Measurements from ENCODE around the gene CRIP3. TPM values are rescaled to one million over a fixed set of nuclear protein-coding genes. Genes with fewer than 3 reads are reported as not detected.

The CRIP3 gene
- total RNA-seq, 5 donors from 2014 or later (not counting 1 experiment from before 2014, with no cell fraction given), result 1.3 to 4.2 (median 2.8) TPM

GRCh38 chr6:43299338-43300293 lies 9.0 kb downstream of the CRIP3 start:
- H3K4me1 ChIP-seq (ENCODE audit: control insufficient read depth in 1 of 2, extremely low read depth in 1 of 2, insufficient read depth in 2 of 2, low read length in 2 of 2), result no peaks in the 10 kb centered on the region
- H3K27ac ChIP-seq (ENCODE audit: low read length), result no peak overlapping the region
- CTCF ChIA-PET, result no interaction called here
- H3K36me3 ChIP-seq (ENCODE audit: control insufficient read depth in 2 of 2, extremely low read depth in 1 of 2, insufficient read depth in 1 of 2, low read length in 1 of 2), result no peaks in the 10 kb centered on the region
- no peaks in the 10 kb centered on the region for H3K36me3 Mint-ChIP-seq
- no peaks in the 10 kb centered on the region for H3K9me3 ChIP-seq
- no peak overlapping the region for H3K4me3 ChIP-seq (ENCODE audit: control insufficient read depth in 1 of 2, extremely low read depth in 1 of 2, low read length in 1 of 2)
- ATAC-seq (replicated peaks in 1 of 4) (no peak), DNase-seq (no peak)
- peaks cover 0 to 6% (median 0%) of the 10 kb centered on the region in 3 donors for H3K4me1 Mint-ChIP-seq
- peaks cover 0 to 43% of the 10 kb centered on the region in 2 experiments for H3K27me3 ChIP-seq (replicated peaks in 1 of 2; ENCODE audit: control insufficient read depth in 2 of 2, extremely low read depth in 1 of 2, insufficient read depth in 2 of 2, low read length in 1 of 2)
- 83% methylated on average over 15 of the region's 18 CpGs for WGBS (ENCODE audit: insufficient coverage)
- H3K9me3 Mint-ChIP-seq, result no peaks in the 10 kb centered on the region
- POLR2A ChIA-PET, result no interaction called here
- H3K27me3 Mint-ChIP-seq, result peaks cover 8 to 11% of the 10 kb centered on the region in 2 donors
- no peak overlapping the region for H3K4me3 Mint-ChIP-seq
- H3K27ac Mint-ChIP-seq, result no peak overlapping the region

- no peak overlapping the region for H3K27ac Mint-ChIP-seq
- ChIA-PET CTCF (no interaction called here), POLR2A (no interaction called here)
- no peak overlapping the region for H3K4me3 Mint-ChIP-seq
- no peaks in the 10 kb centered on the region for H3K36me3 Mint-ChIP-seq
- H3K4me1 Mint-ChIP-seq, result peaks cover 0 to 6% (median 0%) of the 10 kb centered on the region in 3 donors
- peaks cover 8 to 11% of the 10 kb centered on the region in 2 donors for H3K27me3 Mint-ChIP-seq
- Histone ChIP-seq H3K36me3 (ENCODE audit: control insufficient read depth in 2 of 2, extremely low read depth in 1 of 2, insufficient read depth in 1 of 2, low read length in 1 of 2) (no peaks in the 10 kb centered on the region), H3K4me3 (ENCODE audit: control insufficient read depth in 1 of 2, extremely low read depth in 1 of 2, low read length in 1 of 2) (no peak overlapping the region), H3K27me3 (replicated peaks in 1 of 2; ENCODE audit: control insufficient read depth in 2 of 2, extremely low read depth in 1 of 2, insufficient read depth in 2 of 2, low read length in 1 of 2) (peaks cover 0 to 43% of the 10 kb centered on the region in 2 experiments), H3K9me3 (no peaks in the 10 kb centered on the region), H3K4me1 (ENCODE audit: control insufficient read depth in 1 of 2, extremely low read depth in 1 of 2, insufficient read depth in 2 of 2, low read length in 2 of 2) (no peaks in the 10 kb centered on the region), H3K27ac (ENCODE audit: low read length) (no peak overlapping the region)
- ATAC-seq (replicated peaks in 1 of 4), result no peak
- DNase-seq, result no peak
- 56% methylated on average over 5 of the region's 12 CpGs for WGBS (ENCODE audit: insufficient coverage)
- H3K9me3 Mint-ChIP-seq, result no peaks in the 10 kb centered on the region
These were observed 9.9 kb downstream of the CRIP3 start for GRCh38 chr6:43298565-43299337.

GRCh38 chr6:43297644-43298564 lies 10.7 kb downstream of the CRIP3 start, which contains the start of gene SLC22A7:
TSS of gene SLC22A7 (plus strand) at chr6:43298260. CDS start at chr6:43298359, 99 bp downstream.
- POLR2A ChIA-PET, result interaction anchor here in 1 of 2 donors (0.5 kb wide), 1 partner anchor 516 kb away, joined by 7 read pairs; the partner anchor contains the start of gene BICRAL

DNA sequence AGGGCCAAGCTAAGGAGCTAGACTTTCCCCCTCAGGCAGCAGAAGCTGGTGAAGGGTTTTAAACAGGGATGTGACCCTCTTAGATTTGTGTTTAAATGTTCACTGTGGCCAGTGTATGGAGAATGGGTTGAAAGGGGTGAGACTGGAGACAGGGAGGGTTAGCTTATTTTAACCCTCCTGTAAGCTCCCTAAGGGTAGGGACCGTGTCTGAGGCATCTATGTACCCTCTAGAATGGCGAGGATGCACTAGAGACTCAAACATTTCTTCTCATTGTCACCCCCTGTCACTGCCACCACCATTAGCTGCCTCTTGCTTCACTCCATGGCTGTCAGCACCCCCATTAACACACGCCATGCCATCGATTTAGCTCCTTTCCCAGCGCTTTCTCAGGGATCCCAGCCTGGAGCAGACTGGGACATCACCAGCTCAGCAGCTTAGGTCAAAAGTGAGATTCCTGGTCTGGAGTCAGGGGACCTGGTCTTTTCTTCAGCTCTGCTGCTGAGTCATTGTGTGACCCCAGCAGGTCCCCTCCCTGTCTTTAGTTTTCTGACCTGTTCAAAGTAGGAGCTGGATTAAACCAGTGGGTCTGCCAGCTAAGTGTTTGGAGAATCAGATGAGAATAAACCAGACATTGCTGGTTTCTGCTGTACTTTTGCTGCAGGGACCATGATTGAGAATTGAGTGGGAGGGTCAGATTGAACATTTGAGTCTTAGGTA lies 11.7 kb downstream of the CRIP3 start:
- DNase-seq (no peak), ATAC-seq (replicated peaks in 1 of 4) (no peak)
- Mint-ChIP-seq H3K4me1 (peaks cover 0 to 6% (median 0%) of the 10 kb centered on the region in 3 donors), H3K4me3 (no peak overlapping the region), H3K27me3 (peaks cover 8 to 11% of the 10 kb centered on the region in 2 donors), H3K9me3 (no peaks in the 10 kb centered on the region), H3K27ac (no peak overlapping the region), H3K36me3 (no peaks in the 10 kb centered on the region)
- Histone ChIP-seq H3K4me3 (ENCODE audit: control insufficient read depth in 1 of 2, extremely low read depth in 1 of 2, low read length in 1 of 2) (no peak overlapping the region), H3K27ac (ENCODE audit: low read length) (no peak overlapping the region), H3K9me3 (no peaks in the 10 kb centered on the region), H3K36me3 (ENCODE audit: control insufficient read depth in 2 of 2, extremely low read depth in 1 of 2, insufficient read depth in 1 of 2, low read length in 1 of 2) (no peaks in the 10 kb centered on the region), H3K27me3 (replicated peaks in 1 of 2; ENCODE audit: control insufficient read depth in 2 of 2, extremely low read depth in 1 of 2, insufficient read depth in 2 of 2, low read length in 1 of 2) (peaks cover 0 to 39% of the 10 kb centered on the region in 2 experiments), H3K4me1 (ENCODE audit: control insufficient read depth in 1 of 2, extremely low read depth in 1 of 2, insufficient read depth in 2 of 2, low read length in 2 of 2) (no peaks in the 10 kb centered on the region)
- WGBS (ENCODE audit: insufficient coverage), result 84% methylated on average over 5 of the region's 5 CpGs
- CTCF ChIA-PET, result interaction anchor here in 1 of 2 donors (0.6 kb wide), 1 partner anchor 1487 kb away, joined by 4 read pairs; no protein-coding TSS in a partner anchor
- POLR2A ChIA-PET, result no interaction called here

More at GRCh38 chr6:43297644-43298564, 10.7 kb downstream of the CRIP3 start, which contains the start of gene SLC22A7:
- no peak for ATAC-seq (replicated peaks in 1 of 4)
- Histone ChIP-seq H3K9me3 (no peaks in the 10 kb centered on the region), H3K36me3 (ENCODE audit: control insufficient read depth in 2 of 2, extremely low read depth in 1 of 2, insufficient read depth in 1 of 2, low read length in 1 of 2) (no peaks in the 10 kb centered on the region), H3K27ac (ENCODE audit: low read length) (no peak within 1 kb of the TSS), H3K27me3 (replicated peaks in 1 of 2; ENCODE audit: control insufficient read depth in 2 of 2, extremely low read depth in 1 of 2, insufficient read depth in 2 of 2, low read length in 1 of 2) (peaks cover 0 to 43% of the 10 kb centered on the region in 2 experiments), H3K4me3 (ENCODE audit: control insufficient read depth in 1 of 2, extremely low read depth in 1 of 2, low read length in 1 of 2) (no peak within 1 kb of the TSS), H3K4me1 (ENCODE audit: control insufficient read depth in 1 of 2, extremely low read depth in 1 of 2, insufficient read depth in 2 of 2, low read length in 2 of 2) (no peaks in the 10 kb centered on the region)
- Mint-ChIP-seq H3K4me1 (peaks cover 0 to 6% (median 0%) of the 10 kb centered on the region in 3 donors), H3K27ac (no peak within 1 kb of the TSS), H3K9me3 (no peaks in the 10 kb centered on the region), H3K4me3 (no peak within 1 kb of the TSS), H3K36me3 (no peaks in the 10 kb centered on the region), H3K27me3 (peaks cover 8 to 11% of the 10 kb centered on the region in 2 donors)
- WGBS (ENCODE audit: insufficient coverage), result 74% methylated on average over 4 of the region's 10 CpGs
- DNase-seq, result no peak
- CTCF ChIA-PET, result interaction anchor here (0.5 to 0.6 kb wide), 2 partner anchors 254 to 777 kb away, joined by 3 to 5 read pairs; no protein-coding TSS in a partner anchor

DNA sequence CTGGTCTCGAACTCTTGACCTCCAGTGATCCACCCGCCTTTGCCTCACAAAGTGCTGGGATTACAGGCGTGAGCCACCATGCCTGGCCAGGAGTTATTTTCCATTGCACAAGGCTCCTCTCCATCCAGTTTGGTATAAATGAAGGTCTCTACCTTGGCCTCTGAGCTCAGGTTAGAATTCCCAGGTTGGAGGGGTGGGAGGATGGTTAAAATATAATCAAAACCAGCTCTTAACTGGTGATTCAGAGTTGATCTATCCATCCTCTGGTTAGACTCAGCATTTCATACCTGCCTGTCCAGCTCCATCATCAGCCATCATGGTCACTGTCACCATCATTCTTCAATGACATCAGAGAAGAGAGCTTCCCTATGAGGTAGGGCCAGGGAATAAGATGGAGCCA lies 13.2 kb downstream of the CRIP3 start:
- no peaks in the 10 kb centered on the region for H3K9me3 Mint-ChIP-seq
- H3K4me1 Mint-ChIP-seq, result peaks cover 0 to 6% (median 0%) of the 10 kb centered on the region in 3 donors
- H3K4me1 ChIP-seq (ENCODE audit: control insufficient read depth in 1 of 2, extremely low read depth in 1 of 2, insufficient read depth in 2 of 2, low read length in 2 of 2), result no peaks in the 10 kb centered on the region
- WGBS (ENCODE audit: insufficient coverage), result no CpG with 5 or more reads among the region's 3 CpGs
- no peak overlapping the region for H3K27ac ChIP-seq (ENCODE audit: low read length)
- H3K36me3 Mint-ChIP-seq, result no peaks in the 10 kb centered on the region
- no peaks in the 10 kb centered on the region for H3K9me3 ChIP-seq
- H3K36me3 ChIP-seq (ENCODE audit: control insufficient read depth in 2 of 2, extremely low read depth in 1 of 2, insufficient read depth in 1 of 2, low read length in 1 of 2), result no peaks in the 10 kb centered on the region
- H3K27ac Mint-ChIP-seq, result no peak overlapping the region
- H3K4me3 Mint-ChIP-seq, result no peak overlapping the region
- ATAC-seq (replicated peaks in 1 of 4) (no peak), DNase-seq (no peak)
- H3K27me3 ChIP-seq (replicated peaks in 1 of 2; ENCODE audit: control insufficient read depth in 2 of 2, extremely low read depth in 1 of 2, insufficient read depth in 2 of 2, low read length in 1 of 2), result peaks cover 0 to 31% of the 10 kb centered on the region in 2 experiments
- peaks cover 8 to 11% of the 10 kb centered on the region in 2 donors for H3K27me3 Mint-ChIP-seq
- POLR2A ChIA-PET, result no interaction called here
- CTCF ChIA-PET, result no interaction called here
- H3K4me3 ChIP-seq (ENCODE audit: control insufficient read depth in 1 of 2, extremely low read depth in 1 of 2, low read length in 1 of 2), result no peak overlapping the region

All from T-cell (primary cell).